Stimulated activated CD4-positive, alpha-beta T cell treated with anti-CD3 and anti-CD28 coated beads, Interleukin-2, amount 100 ng/mL, for 4 hours (primary cell): Measurements from ENCODE around the gene TIMP3.

Source experiments
- DNase-seq: peaks from one replicate; pipeline ENCODE4 v3.0.0-alpha.2; 2020; ENCODE audit warnings: low read depth

TIMP3 gene

GRCh38 chr22:32830473-32830872 lies 29.0 kb downstream of the TIMP3 start:
- DNase-seq = no peak

GRCh38 chr22:32830957-32831356 lies 29.5 kb downstream of the TIMP3 start:
- DNase-seq = no peak

- no peak for DNase-seq
These were observed 30.1 kb downstream of the TIMP3 start for GRCh38 chr22:32831584-32831983.

GRCh38 chr22:32832174-32832573 lies 30.7 kb downstream of the TIMP3 start:
- no peak for DNase-seq

GRCh38 chr22:32836280-32837123 lies 35.0 kb downstream of the TIMP3 start:
- DNase-seq = no peak

- no peak for DNase-seq
These were observed 35.6 kb downstream of the TIMP3 start for GRCh38 chr22:32837142-32837541.

GRCh38 chr22:32837803-32838202 lies 36.3 kb downstream of the TIMP3 start:
- no peak for DNase-seq

- DNase-seq = no peak
These were observed 38.5 kb downstream of the TIMP3 start for GRCh38 chr22:32839831-32840584.

- no peak for DNase-seq
These were observed 39.7 kb downstream of the TIMP3 start for GRCh38 chr22:32841175-32841574.

- no peak for DNase-seq
These were observed 41.0 kb downstream of the TIMP3 start for GRCh38 chr22:32842486-32842885.

- DNase-seq = no peak
These were observed 41.8 kb downstream of the TIMP3 start for GRCh38 chr22:32843300-32843699.

- no peak for DNase-seq
These were observed 42.7 kb downstream of the TIMP3 start for GRCh38 chr22:32844251-32844650.

- no peak for DNase-seq
These were observed 45.4 kb downstream of the TIMP3 start for GRCh38 chr22:32846780-32847491.

GRCh38 chr22:32848226-32848625 lies 46.7 kb downstream of the TIMP3 start:
- DNase-seq = no peak

- DNase-seq = no peak
These were observed 48.0 kb downstream of the TIMP3 start for GRCh38 chr22:32849501-32849900.

GRCh38 chr22:32850157-32850556 lies 48.7 kb downstream of the TIMP3 start:
- no peak for DNase-seq

- DNase-seq = no peak
These were observed 49.3 kb downstream of the TIMP3 start for GRCh38 chr22:32850591-32851517.

GRCh38 chr22:32852395-32853251 lies 51.1 kb downstream of the TIMP3 start:
- no peak for DNase-seq

- no peak for DNase-seq
These were observed 52.2 kb downstream of the TIMP3 start for GRCh38 chr22:32853662-32854061.

- DNase-seq = no peak
These were observed 52.9 kb downstream of the TIMP3 start for GRCh38 chr22:32854351-32854804.
